CD14-positive monocyte (primary cell): ENCODE data around the gene KMT2C. TPM values are rescaled to one million over a fixed set of nuclear protein-coding genes. Genes with fewer than 3 reads are reported as not detected.
"Not testable (repeated sequence)": the region's sequence is repeated elsewhere in the genome, so short reads cannot be mapped to it uniquely, and the experiment has no call there.

Source experiments
- DNase-seq, 3 donors: peaks; one replicate each; pipeline ENCODE4 v3.0.0-alpha.2; 2011 to 2022
- H2AFZ ChIP-seq: 2 replicates; pipeline ENCODE4 v1.6.0; 2012; ENCODE audit warnings: mild to moderate bottlenecking, low read depth, low read length, inconsistent platforms; ENCODE audit not compliant: insufficient read depth, poor library complexity, severe bottlenecking
- H3K27ac ChIP-seq, 2 donors: 1 replicate in 1 of 2; 2 replicates in 1 of 2; pipeline ENCODE4 v1.5.1; 2012 to 2013; ENCODE audit warnings: low read length in 2 of 2, control low read depth in 1 of 2, inconsistent platforms in 1 of 2, low read depth in 1 of 2, mild to moderate bottlenecking in 1 of 2
- H3K27me3 ChIP-seq, 2 donors: one replicate each; pipeline versions ENCODE4 v1.6.0 to v1.6.1; 2011 to 2013; ENCODE audit warnings: low read length in 2 of 2; ENCODE audit not compliant: control insufficient read depth in 2 of 2, insufficient read depth in 2 of 2
- H3K36me3 ChIP-seq, 2 donors: replicated peaks in 1 of 2; 1 replicate in 1 of 2; 2 replicates in 1 of 2; pipeline versions ENCODE4 v1.5.1 to v1.6.1; 2012 to 2013; ENCODE audit warnings: low read length in 2 of 2, control low read depth in 1 of 2, inconsistent platforms in 1 of 2, mild to moderate bottlenecking in 1 of 2; ENCODE audit not compliant: insufficient read depth in 2 of 2, control insufficient read depth in 1 of 2
- H3K4me1 ChIP-seq, 2 donors: 1 replicate in 1 of 2; 2 replicates in 1 of 2; pipeline versions ENCODE4 v1.5.1 to v1.6.1; 2012 to 2013; ENCODE audit warnings: low read length in 2 of 2, control low read depth in 1 of 2, inconsistent platforms in 1 of 2, mild to moderate bottlenecking in 1 of 2, moderate library complexity in 1 of 2; ENCODE audit not compliant: insufficient read depth in 2 of 2, control insufficient read depth in 1 of 2
- H3K4me2 ChIP-seq: replicated peaks from 2 replicates; pipeline ENCODE3; 2012; ENCODE audit warnings: low read length, moderate library complexity, mild to moderate bottlenecking; ENCODE audit not compliant: poor library complexity, severe bottlenecking; ENCODE audit errors: extremely low read depth
- H3K4me3 ChIP-seq, 3 experiments: fragments of 200-600 bp in 1 of 3; sonication (generic) in 1 of 3; replicated peaks in 1 of 3; 1 replicate in 2 of 3; 2 replicates in 1 of 3; pipeline ENCODE4 v1.5.1; 2011 to 2013; ENCODE audit warnings: low read length in 3 of 3, mild to moderate bottlenecking in 3 of 3, control low read depth in 2 of 3, low read depth in 2 of 3, inconsistent platforms in 1 of 3, moderate library complexity in 1 of 3
- H3K79me2 ChIP-seq: 2 replicates; pipeline ENCODE4 v1.6.0; 2012; ENCODE audit warnings: mild to moderate bottlenecking, control low read depth, inconsistent platforms, low read length, moderate library complexity; ENCODE audit not compliant: insufficient read depth
- H3K9ac ChIP-seq: 2 replicates; pipeline ENCODE4 v1.6.0; 2017; ENCODE audit warnings: low read length, mild to moderate bottlenecking; ENCODE audit not compliant: insufficient read depth, poor library complexity, severe bottlenecking
- H3K9me3 ChIP-seq, 2 donors: replicated peaks in 1 of 2; 1 replicate in 1 of 2; 2 replicates in 1 of 2; pipeline versions ENCODE4 v1.5.1 to v1.6.1; 2012 to 2013; ENCODE audit warnings: low read length in 2 of 2, control low read depth in 1 of 2; ENCODE audit not compliant: control insufficient read depth in 1 of 2, insufficient read depth in 1 of 2
- H4K20me1 ChIP-seq: 2 replicates; pipeline ENCODE4 v1.6.0; 2012; ENCODE audit warnings: mild to moderate bottlenecking, low read length, control low read depth, moderate library complexity; ENCODE audit not compliant: insufficient read depth
- H3K27ac Mint-ChIP-seq, 7 donors: one replicate each; pipeline ENCODE4 v1.8.0; 2020; ENCODE audit warnings: mild to moderate bottlenecking in 7 of 7, mixed read lengths in 7 of 7, moderate library complexity in 6 of 7, inconsistent platforms in 2 of 7
- H3K27me3 Mint-ChIP-seq, 3 donors: one replicate each; pipeline ENCODE4 v1.8.0; 2021 to 2022; ENCODE audit warnings: low read depth in 3 of 3, mild to moderate bottlenecking in 3 of 3, mixed read lengths in 3 of 3, moderate library complexity in 3 of 3, inconsistent platforms in 1 of 3
- H3K36me3 Mint-ChIP-seq, 2 donors: one replicate each; pipeline ENCODE4 v1.8.0; 2020; ENCODE audit warnings: mixed read lengths in 2 of 2, inconsistent platforms in 1 of 2, mild to moderate bottlenecking in 1 of 2
- H3K4me1 Mint-ChIP-seq: one replicate; pipeline ENCODE4 v1.8.0; 2020; ENCODE audit warnings: mild to moderate bottlenecking, mixed read lengths
- H3K4me3 Mint-ChIP-seq, 2 donors: one replicate each; pipeline ENCODE4 v1.8.0; 2020; ENCODE audit warnings: mild to moderate bottlenecking in 2 of 2, mixed read lengths in 2 of 2, moderate library complexity in 1 of 2
- H3K9me3 Mint-ChIP-seq, 7 donors: one replicate each; pipeline ENCODE4 v1.8.0; 2020 to 2022; ENCODE audit warnings: mixed read lengths in 7 of 7, mild to moderate bottlenecking in 6 of 7, moderate library complexity in 6 of 7, inconsistent platforms in 2 of 7
- WGBS: methylation state at CpG from one replicate; pipeline ENCODE4 v1.1.5; 2013; ENCODE audit warnings: missing lambda C conversion rate; ENCODE audit not compliant: insufficient coverage; 5-methylcytosine and 5-hydroxymethylcytosine counted together
- intact Hi-C, 2 donors: fragments of 100-400 bp; cut with micrococcal nuclease; formaldehyde crosslinking; loops; one replicate each; pipeline versions ENCODE4 v1.15.0 to v1.15.1; 2023
- polyA plus RNA-seq, 3 donors: library from polyadenylated mRNA; depleted of rRNA in 1 of 3; unstranded in 2 of 3; stranded (reverse) in 1 of 3; fragments of 300-500 nt in 2 of 3; fragments of >200 nt in 1 of 3; fragmentation: Illumina TruSeq in 2 of 3; gene quantifications; 1 replicate in 2 of 3; 2 replicates in 1 of 3; pipeline ENCODE4 v1.2.3, GENCODE V29; 2012 to 2021

Gene KMT2C
- polyA plus RNA-seq, 3 donors: 4.5 to 26.1 (median 7.3) TPM

- H4K20me1 ChIP-seq: peaks cover 51% of the 10 kb centered on the region
These were observed 173.7 kb downstream of the KMT2C start for GRCh38 chr7:152262146-152262545.

GRCh38 chr7:152259645-152260044, 176.2 kb downstream of the KMT2C start:
- intact Hi-C loops, H3K4me3 Mint-ChIP-seq: not testable (repeated sequence)
- H3K27ac Mint-ChIP-seq: peak overlapping the region in 1 of 7 donors; percentile 10

More at GRCh38 chr7:152262146-152262545, 173.7 kb downstream of the KMT2C start:
- H3K9ac ChIP-seq, H3K27ac Mint-ChIP-seq, intact Hi-C loops, H3K4me3 ChIP-seq, H3K4me2 ChIP-seq, H3K27me3 Mint-ChIP-seq, H3K4me1 Mint-ChIP-seq, H3K4me3 Mint-ChIP-seq, H3K9me3 ChIP-seq, H3K27me3 ChIP-seq, H3K4me1 ChIP-seq, H3K27ac ChIP-seq, H2AFZ ChIP-seq, H3K79me2 ChIP-seq, H3K9me3 Mint-ChIP-seq, DNase-seq: not testable (repeated sequence)
- peaks cover 50 to 65% of the 10 kb centered on the region in 2 donors for H3K36me3 Mint-ChIP-seq
- H3K36me3 ChIP-seq: peaks cover 24 to 70% of the 10 kb centered on the region in 2 donors
- WGBS: no CpG with 5 or more reads among the region's 8 CpGs

GRCh38 chr7:152247851-152248250, 188.0 kb downstream of the KMT2C start:
- H3K4me3 Mint-ChIP-seq, H3K9me3 Mint-ChIP-seq, H3K27ac Mint-ChIP-seq, H3K4me1 Mint-ChIP-seq, H3K4me1 ChIP-seq, DNase-seq, H2AFZ ChIP-seq, H3K79me2 ChIP-seq, H3K4me2 ChIP-seq, H3K4me3 ChIP-seq, intact Hi-C loops, H3K27me3 ChIP-seq, H3K27me3 Mint-ChIP-seq, H3K9me3 ChIP-seq, H3K9ac ChIP-seq, H3K27ac ChIP-seq: not testable (repeated sequence)
- no CpG with 5 or more reads among the region's 2 CpGs for WGBS
- H3K36me3 Mint-ChIP-seq: peaks cover 60 to 73% of the 10 kb centered on the region in 2 donors
- H3K36me3 ChIP-seq: peaks cover 37 to 76% of the 10 kb centered on the region in 2 donors
- peaks cover 17% of the 10 kb centered on the region for H4K20me1 ChIP-seq

More at GRCh38 chr7:152259645-152260044, 176.2 kb downstream of the KMT2C start:
- not testable (repeated sequence) for H3K9me3 Mint-ChIP-seq, H3K9ac ChIP-seq, H2AFZ ChIP-seq, H3K79me2 ChIP-seq, H3K4me1 ChIP-seq, H3K27me3 Mint-ChIP-seq, H3K4me1 Mint-ChIP-seq, H3K27me3 ChIP-seq, H3K4me2 ChIP-seq, H3K27ac ChIP-seq, H3K9me3 ChIP-seq, DNase-seq, H3K4me3 ChIP-seq
- peaks cover 60 to 79% of the 10 kb centered on the region in 2 donors for H3K36me3 Mint-ChIP-seq
- H3K36me3 ChIP-seq: peaks cover 28 to 78% of the 10 kb centered on the region in 2 donors
- H4K20me1 ChIP-seq: peaks cover 62% of the 10 kb centered on the region

DNA sequence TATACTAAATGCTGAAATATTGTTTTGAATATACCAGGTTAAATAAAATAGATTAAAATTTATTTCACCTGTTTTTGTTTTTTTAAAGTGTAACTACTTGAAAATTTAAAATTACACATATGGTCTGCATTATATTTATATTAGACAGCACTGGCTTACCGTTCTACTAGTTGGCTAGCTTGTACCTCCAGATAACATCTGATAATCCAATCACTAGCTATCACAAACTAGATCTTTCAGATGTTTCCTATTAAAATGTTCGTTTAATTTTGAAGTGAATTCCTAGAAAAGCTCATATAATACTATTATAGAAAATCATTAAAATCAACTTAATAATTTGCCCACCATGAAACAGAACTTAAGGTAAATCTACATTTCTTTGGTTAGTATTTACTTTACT, 190.4 kb downstream of the KMT2C start:
- H3K27ac Mint-ChIP-seq, H3K27me3 ChIP-seq, H2AFZ ChIP-seq, H3K27me3 Mint-ChIP-seq, H3K9me3 ChIP-seq, H3K4me3 Mint-ChIP-seq, H3K4me1 ChIP-seq, H3K79me2 ChIP-seq, DNase-seq, H3K4me1 Mint-ChIP-seq, H3K27ac ChIP-seq, H3K9ac ChIP-seq, H3K4me3 ChIP-seq, intact Hi-C loops, H3K9me3 Mint-ChIP-seq, H3K4me2 ChIP-seq: not testable (repeated sequence)
- H4K20me1 ChIP-seq: peaks cover 21% of the 10 kb centered on the region
- WGBS: no CpG with 5 or more reads among the region's 2 CpGs
- peaks cover 44 to 68% of the 10 kb centered on the region in 2 donors for H3K36me3 Mint-ChIP-seq
- H3K36me3 ChIP-seq: peaks cover 16 to 55% of the 10 kb centered on the region in 2 donors
